Gastrocnemius medialis (tissue), 4 donors: Measurements from ENCODE around the gene AQP6.

Experiments
- POLR2A ChIP-seq, 2 donors: fragments of 450-650 bp; IDR thresholded peaks; one replicate each; pipeline ENCODE4 v1.6.1; 2017; ENCODE audit warnings: antibody characterized with exemption in 2 of 2, mild to moderate bottlenecking in 2 of 2, moderate library complexity in 2 of 2
- TF ChIP-seq, protein P1 (sequence below), 5 experiments: fragments of 450-650 bp in 3 of 5; fragments of 200-600 bp in 2 of 5; sonication (generic) in 2 of 5; IDR thresholded peaks in 4 of 5; conservative IDR thresholded peaks in 1 of 5; 1 replicate in 4 of 5; 2 replicates in 1 of 5; pipeline ENCODE4 v1.5.1; 2016 to 2019; ENCODE audit warnings: antibody characterized with exemption in 5 of 5, mild to moderate bottlenecking in 3 of 5, moderate library complexity in 3 of 5

DNA sequence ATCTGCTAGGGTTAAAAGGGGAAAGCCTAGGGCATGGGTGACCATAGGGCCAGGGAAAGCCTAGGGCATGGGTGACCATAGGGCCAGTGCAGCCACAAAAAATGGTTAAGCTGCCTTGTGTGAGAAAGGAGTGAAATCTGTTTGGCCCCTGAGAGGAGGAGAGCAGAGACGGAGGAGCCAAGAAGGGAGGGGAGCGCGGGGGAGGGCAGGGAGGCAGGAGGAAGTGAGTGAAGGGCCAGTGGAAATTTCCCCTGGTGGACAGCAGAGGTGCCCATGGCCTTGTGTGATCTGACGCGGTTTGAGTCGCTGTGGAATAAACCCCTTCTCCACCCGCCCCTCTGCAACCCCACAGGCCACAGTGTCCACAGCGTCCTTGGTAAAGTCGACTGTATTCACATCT is 618 bp upstream of the AQP6 start:
- TF ChIP-seq, protein P1, sequence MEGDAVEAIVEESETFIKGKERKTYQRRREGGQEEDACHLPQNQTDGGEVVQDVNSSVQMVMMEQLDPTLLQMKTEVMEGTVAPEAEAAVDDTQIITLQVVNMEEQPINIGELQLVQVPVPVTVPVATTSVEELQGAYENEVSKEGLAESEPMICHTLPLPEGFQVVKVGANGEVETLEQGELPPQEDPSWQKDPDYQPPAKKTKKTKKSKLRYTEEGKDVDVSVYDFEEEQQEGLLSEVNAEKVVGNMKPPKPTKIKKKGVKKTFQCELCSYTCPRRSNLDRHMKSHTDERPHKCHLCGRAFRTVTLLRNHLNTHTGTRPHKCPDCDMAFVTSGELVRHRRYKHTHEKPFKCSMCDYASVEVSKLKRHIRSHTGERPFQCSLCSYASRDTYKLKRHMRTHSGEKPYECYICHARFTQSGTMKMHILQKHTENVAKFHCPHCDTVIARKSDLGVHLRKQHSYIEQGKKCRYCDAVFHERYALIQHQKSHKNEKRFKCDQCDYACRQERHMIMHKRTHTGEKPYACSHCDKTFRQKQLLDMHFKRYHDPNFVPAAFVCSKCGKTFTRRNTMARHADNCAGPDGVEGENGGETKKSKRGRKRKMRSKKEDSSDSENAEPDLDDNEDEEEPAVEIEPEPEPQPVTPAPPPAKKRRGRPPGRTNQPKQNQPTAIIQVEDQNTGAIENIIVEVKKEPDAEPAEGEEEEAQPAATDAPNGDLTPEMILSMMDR (IDR thresholded peaks at IDR 0.05 in 4 of 5, conservative IDR thresholded peaks at IDR 0.05 in 1 of 5): no peak
- no peak for TF ChIP-seq POLR2A (IDR thresholded peaks at IDR 0.05)
